H1 (cell line): ENCODE results near the gene TIGD6. TPM values are rescaled to one million over a fixed set of nuclear protein-coding genes. Genes with fewer than 3 reads are reported as not detected.

ENCODE experiments used
- CTCF ChIA-PET: fragments of 300-600 bp; sonication (Branson Sonifier 250); formaldehyde crosslinking; loops from one replicate; lab custom pipeline; 2021; ENCODE audit not compliant: partially characterized antibody; lab: Charles Lee
- POLR2A ChIA-PET: fragments of 300-600 bp; sonication (Branson Sonifier 250); formaldehyde crosslinking; loops from one replicate; lab custom pipeline; 2021; ENCODE audit warnings: inconsistent platforms; ENCODE audit not compliant: partially characterized antibody; lab: Charles Lee
- DNase-seq, 2 experiments: peaks; one replicate each; pipeline versions ENCODE4 v3.0.0 to v3.0.0-alpha.2; 2010 to 2022; ENCODE audit warnings: low spot score in 2 of 2, low read depth in 1 of 2, mixed read lengths in 1 of 2
- FAIRE-seq: peaks from 2 replicates; lab custom pipeline; 2011; peaks lifted over from hg19 to GRCh38; lab: Jason Lieb, UNC
- H2AFZ ChIP-seq: 2 replicates; pipeline ENCODE4 v1.8.1; 2012; ENCODE audit warnings: low read length, inconsistent platforms
- H2AK5ac ChIP-seq: 2 replicates; pipeline ENCODE4 v1.6.1; 2013; ENCODE audit warnings: low read depth, low read length
- H2BK120ac ChIP-seq: replicated peaks from 2 replicates; pipeline ENCODE3; 2013; ENCODE audit warnings: low read depth, low read length, inconsistent platforms
- H2BK12ac ChIP-seq: 2 replicates; pipeline ENCODE4 v1.6.1; 2013; ENCODE audit warnings: low read depth, low read length
- H2BK15ac ChIP-seq: 2 replicates; pipeline ENCODE4 v1.6.1; 2013; ENCODE audit warnings: low read length
- H2BK20ac ChIP-seq: 2 replicates; pipeline ENCODE4 v1.6.1; 2013; ENCODE audit warnings: low read length
- H2BK5ac ChIP-seq: 2 replicates; pipeline ENCODE4 v1.6.1; 2013; ENCODE audit warnings: low read depth, low read length
- H3K14ac ChIP-seq: 2 replicates; pipeline ENCODE4 v1.6.1; 2013; ENCODE audit warnings: inconsistent platforms; ENCODE audit not compliant: insufficient read length
- H3K18ac ChIP-seq: 2 replicates; pipeline ENCODE4 v1.6.1; 2013; ENCODE audit warnings: low read length; ENCODE audit errors: extremely low read depth
- H3K23ac ChIP-seq: 2 replicates; pipeline ENCODE4 v1.6.1; 2013; ENCODE audit warnings: inconsistent platforms; ENCODE audit not compliant: insufficient read length
- H3K23me2 ChIP-seq: 2 replicates; pipeline ENCODE4 v1.6.1; 2013; ENCODE audit warnings: low read depth, low read length
- H3K27ac ChIP-seq: 2 replicates; pipeline ENCODE4 v1.6.1; 2011; ENCODE audit warnings: low read depth, low read length, inconsistent platforms
- H3K27me3 ChIP-seq, 4 experiments: replicated peaks in 1 of 4; 1 replicate in 1 of 4; 2 replicates in 3 of 4; pipeline versions ENCODE4 v1.6.1 to v1.8.1; 2011 to 2013; ENCODE audit warnings: low read length in 3 of 4, mild to moderate bottlenecking in 3 of 4, inconsistent platforms in 2 of 4, mixed read lengths in 2 of 4, moderate library complexity in 1 of 4; ENCODE audit not compliant: control insufficient read depth in 3 of 4, insufficient read depth in 3 of 4; ENCODE audit errors: extremely low read depth in 1 of 4
- H3K36me3 ChIP-seq, 4 experiments: 2 replicates each; pipeline versions ENCODE4 v1.6.1 to v1.8.1; 2011 to 2013; ENCODE audit warnings: mild to moderate bottlenecking in 4 of 4, low read length in 3 of 4, moderate library complexity in 2 of 4, control low read depth in 1 of 4, inconsistent platforms in 1 of 4; ENCODE audit not compliant: insufficient read depth in 4 of 4, control insufficient read depth in 2 of 4
- H3K4ac ChIP-seq: replicated peaks from 2 replicates; pipeline ENCODE3; 2013; ENCODE audit warnings: low read length, low read depth, mixed read lengths, inconsistent platforms; ENCODE audit not compliant: insufficient read length
- H3K4me1 ChIP-seq, 4 experiments: replicated peaks in 1 of 4; 1 replicate in 1 of 4; 2 replicates in 3 of 4; pipeline versions ENCODE4 v1.6.1 to v1.8.1; 2011 to 2013; ENCODE audit warnings: low read length in 3 of 4, inconsistent platforms in 2 of 4, mixed read lengths in 1 of 4; ENCODE audit not compliant: insufficient read depth in 4 of 4, control insufficient read depth in 3 of 4
- H3K4me2 ChIP-seq, 2 experiments: 2 replicates each; pipeline versions ENCODE4 v1.6.1 to v1.8.1; 2011 to 2013; ENCODE audit warnings: low read depth in 2 of 2, low read length in 2 of 2, control low read depth in 1 of 2, inconsistent platforms in 1 of 2, mild to moderate bottlenecking in 1 of 2; ENCODE audit not compliant: insufficient read depth in 1 of 2
- H3K4me3 ChIP-seq, 4 experiments: fragments of 200-600, 300-600 bp in 1 of 4; sonication (generic), shearing (Covaris generic), sonication (Bioruptor Twin) in 1 of 4; 2 replicates each; pipeline versions ENCODE4 v1.5.1 to v1.8.1; 2011 to 2016; ENCODE audit warnings: low read length in 4 of 4, low read depth in 3 of 4, control low read depth in 2 of 4, inconsistent platforms in 2 of 4, mild to moderate bottlenecking in 2 of 4, mixed read lengths in 1 of 4, moderate library complexity in 1 of 4; ENCODE audit not compliant: insufficient read depth in 2 of 4; ENCODE audit errors: extremely low read depth in 1 of 4
- H3K56ac ChIP-seq: replicated peaks from 2 replicates; pipeline ENCODE3; 2013; ENCODE audit warnings: low read depth, mild to moderate bottlenecking, mixed read lengths, low read length, inconsistent platforms; ENCODE audit not compliant: insufficient read length
- H3K79me1 ChIP-seq: 2 replicates; pipeline ENCODE4 v1.6.1; 2013; ENCODE audit warnings: low read depth, low read length, control low read depth
- H3K79me2 ChIP-seq, 2 experiments: 2 replicates each; pipeline versions ENCODE4 v1.6.1 to v1.8.1; 2012 to 2013; ENCODE audit warnings: low read length in 2 of 2, mild to moderate bottlenecking in 2 of 2, inconsistent platforms in 1 of 2; ENCODE audit not compliant: insufficient read depth in 2 of 2, control insufficient read depth in 1 of 2
- H3K9ac ChIP-seq, 4 experiments: replicated peaks in 1 of 4; 1 replicate in 1 of 4; 2 replicates in 3 of 4; pipeline versions ENCODE4 v1.6.1 to v1.8.1; 2011 to 2013; ENCODE audit warnings: low read depth in 3 of 4, low read length in 3 of 4, control low read depth in 2 of 4, mild to moderate bottlenecking in 2 of 4, moderate library complexity in 2 of 4, inconsistent platforms in 1 of 4; ENCODE audit errors: extremely low read depth in 1 of 4
- H3K9me3 ChIP-seq, 2 experiments: 2 replicates each; pipeline versions ENCODE4 v1.6.1 to v1.8.1; 2012 to 2013; ENCODE audit warnings: mild to moderate bottlenecking in 2 of 2, moderate library complexity in 2 of 2, control low read depth in 1 of 2, inconsistent platforms in 1 of 2, low read depth in 1 of 2, low read length in 1 of 2, mixed read lengths in 1 of 2; ENCODE audit not compliant: insufficient read depth in 2 of 2
- H4K20me1 ChIP-seq, 2 experiments: replicated peaks in 1 of 2; 2 replicates each; pipeline versions ENCODE3 to v1.8.1; 2011 to 2013; ENCODE audit warnings: inconsistent platforms in 2 of 2, low read length in 2 of 2, mild to moderate bottlenecking in 1 of 2; ENCODE audit not compliant: insufficient read depth in 2 of 2, control insufficient read depth in 1 of 2
- H4K5ac ChIP-seq: 2 replicates; pipeline ENCODE4 v1.6.1; 2013; ENCODE audit warnings: low read length, low read depth, mixed read lengths, inconsistent platforms; ENCODE audit not compliant: insufficient read length
- H4K8ac ChIP-seq: 2 replicates; pipeline ENCODE4 v1.8.0; 2013; ENCODE audit warnings: mild to moderate bottlenecking, moderate library complexity, low read length, inconsistent platforms; ENCODE audit not compliant: insufficient read depth; ENCODE audit errors: extremely low read depth
- H4K91ac ChIP-seq: replicated peaks from 2 replicates; pipeline ENCODE3; 2013; ENCODE audit warnings: low read length, mixed read lengths, inconsistent platforms; ENCODE audit not compliant: insufficient read length
- BCL11A ChIP-seq, 2 experiments: IDR thresholded peaks; one replicate each; pipeline ENCODE4 v1.6.1; 2011; ENCODE audit warnings: low read depth in 2 of 2, low read length in 2 of 2, mild to moderate bottlenecking in 2 of 2
- BRCA1 ChIP-seq: IDR thresholded peaks from 2 replicates; pipeline ENCODE4 v1.6.1; 2012; ENCODE audit warnings: low read depth, low read length, improper control_type of control experiment
- CEBPB ChIP-seq: IDR thresholded peaks from 2 replicates; pipeline ENCODE4 v1.6.1; 2012; ENCODE audit warnings: low read depth, low read length
- CREB1 ChIP-seq: IDR thresholded peaks from 2 replicates; pipeline ENCODE4 v1.6.1; 2012; ENCODE audit warnings: inconsistent platforms
- KDM4A ChIP-seq: IDR thresholded peaks from one replicate; pipeline ENCODE4 v1.7.1; 2012; ENCODE audit warnings: low read depth, mild to moderate bottlenecking, moderate library complexity, low read length, inconsistent platforms; ENCODE audit not compliant: severe bottlenecking
- NANOG ChIP-seq: IDR thresholded peaks from 2 replicates; pipeline ENCODE4 v1.6.1; 2011; ENCODE audit warnings: low read length, low read depth, mild to moderate bottlenecking, inconsistent platforms; ENCODE audit not compliant: insufficient read depth, poor library complexity, severe bottlenecking
- PHF8 ChIP-seq: fragments of 200-600 bp; sonication (generic); conservative IDR thresholded peaks from 2 replicates; pipeline ENCODE4 v1.7.1; 2012; ENCODE audit warnings: low read depth, mild to moderate bottlenecking, inconsistent platforms, low read length, moderate library complexity
- RBBP5 ChIP-seq: IDR thresholded peaks from 2 replicates; pipeline ENCODE4 v1.7.1; 2012; ENCODE audit warnings: low read depth, mild to moderate bottlenecking, inconsistent platforms, low read length, moderate library complexity, borderline replicate concordance
- RFX5 ChIP-seq: IDR thresholded peaks from 2 replicates; pipeline ENCODE4 v1.6.1; 2011; ENCODE audit warnings: low read depth, low read length, improper control_type of control experiment, borderline replicate concordance
- SP2 ChIP-seq: IDR thresholded peaks from 2 replicates; pipeline ENCODE4 v1.6.1; 2012; ENCODE audit warnings: mild to moderate bottlenecking, low read length, inconsistent platforms
- TAF1 ChIP-seq: IDR thresholded peaks from 2 replicates; pipeline ENCODE4 v1.6.1; 2011; ENCODE audit warnings: mild to moderate bottlenecking, low read depth, low read length
- TAF7 ChIP-seq: optimal IDR thresholded peaks from 2 replicates; pipeline ENCODE3; 2011; ENCODE audit warnings: low read depth, mild to moderate bottlenecking, inconsistent platforms, low read length, moderate library complexity, borderline replicate concordance
- TBP ChIP-seq: IDR thresholded peaks from 2 replicates; pipeline ENCODE4 v1.6.1; 2011; ENCODE audit warnings: low read depth, low read length, improper control_type of control experiment
- ZNF274 ChIP-seq: IDR thresholded peaks from 2 replicates; pipeline ENCODE4 v1.7.0; 2012; ENCODE audit warnings: low read length, borderline replicate concordance; ENCODE audit errors: extremely low read depth
- polyA plus RNA-seq, 7 experiments: library from polyadenylated mRNA; depleted of rRNA in 3 of 7; stranded (reverse) in 5 of 7; unstranded in 2 of 7; fragments of >200 nt in 5 of 7; fragments of 200-250 nt in 2 of 7; gene quantifications; 1 replicate in 5 of 7; 2 replicates in 1 of 7; 4 replicates in 1 of 7; pipeline versions ENCODE4 v1.2.1 to v1.2.3, GENCODE V29; 2011 to 2013; ENCODE audit warnings: missing spikeins in 2 of 7, mixed read lengths in 2 of 7
- total RNA-seq: library from RNA; stranded (reverse); fragmentation: NEBNext Ultra II Directional; extraction: Animal tissue kit (Norgen Biotek cat#: 25700); gene quantifications from 2 replicates; pipeline ENCODE4 v1.2.1, GENCODE V29; 2021
- TF ChIP-seq, protein P1 (sequence below): IDR thresholded peaks from 2 replicates; pipeline ENCODE4 v1.6.1; 2011; ENCODE audit warnings: low read depth, mild to moderate bottlenecking, low read length; ENCODE audit not compliant: insufficient read depth

Gene TIGD6
- total and polyA plus RNA-seq, 2 of the 8 experiments (the other 6 are each of a cell fraction or from before 2014, with no cell fraction given) = 1.3 to 2.4 TPM

GRCh38 chr5:150044329-150044681 lies 43.9 kb upstream of the TIGD6 start:
- H3K14ac ChIP-seq = no peak overlapping the region
- H2BK20ac ChIP-seq = no peak overlapping the region
- no peak overlapping the region for H3K56ac ChIP-seq
- POLR2A ChIA-PET = interaction anchor here (1.2 to 1.4 kb wide), 2 partner anchors 9 to 367 kb away, joined by 3 to 6 read pairs; no protein-coding TSS in a partner anchor
- H3K4me1 ChIP-seq = no peaks in the 10 kb centered on the region
- peaks cover 0 to 5% of the 10 kb centered on the region in 2 experiments for H4K20me1 ChIP-seq
- H2BK120ac ChIP-seq = no peak overlapping the region
- peaks cover 27 to 73% (median 58%) of the 10 kb centered on the region in 4 experiments for H3K36me3 ChIP-seq
- H2AK5ac ChIP-seq = no peak overlapping the region
- H3K4ac ChIP-seq = no peak overlapping the region
- H3K79me1 ChIP-seq = no peaks in the 10 kb centered on the region
- FAIRE-seq = no peak
- no peak overlapping the region for H2AFZ ChIP-seq
- no peaks in the 10 kb centered on the region for H3K27me3 ChIP-seq
- CTCF ChIA-PET = interaction anchor here (0.8 to 2.3 kb wide), 12 partner anchors 8 to 402 kb away, joined by 3 to 8 read pairs (median 4); no protein-coding TSS in a partner anchor
- no peak overlapping the region for H4K91ac ChIP-seq
- H2BK5ac ChIP-seq = no peak overlapping the region
- H3K18ac ChIP-seq = no peak overlapping the region
- H2BK12ac ChIP-seq = no peak overlapping the region
- no peak overlapping the region for H3K9ac ChIP-seq
- H3K4me3 ChIP-seq = no peak overlapping the region
- no peak overlapping the region for H4K8ac ChIP-seq
- H3K23me2 ChIP-seq = no peaks in the 10 kb centered on the region
- no peaks in the 10 kb centered on the region for H3K9me3 ChIP-seq
- no peak overlapping the region for H3K4me2 ChIP-seq
- no peak overlapping the region for H3K23ac ChIP-seq
- no peak overlapping the region for H3K27ac ChIP-seq
- TF ChIP-seq NANOG (no peak), RFX5 (no peak), TBP (no peak), KDM4A (no peak), CEBPB (no peak), ZNF274 (no peak), BCL11A (IDR thresholded peaks at IDR 0.05; ENCODE audit: low read depth in 2 of 2, low read length in 2 of 2) (no peak), TAF7 (no peak), TAF1 (no peak), SP2 (no peak), CREB1 (no peak), BRCA1 (no peak), PHF8 (no peak), RBBP5 (no peak)
- TF ChIP-seq, protein P1, sequence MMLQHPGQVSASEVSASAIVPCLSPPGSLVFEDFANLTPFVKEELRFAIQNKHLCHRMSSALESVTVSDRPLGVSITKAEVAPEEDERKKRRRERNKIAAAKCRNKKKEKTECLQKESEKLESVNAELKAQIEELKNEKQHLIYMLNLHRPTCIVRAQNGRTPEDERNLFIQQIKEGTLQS = no peak
- TF ChIP-seq, all 59 proteins: peak for 0
- Histone ChIP-seq H2BK15ac (no peak overlapping the region), H4K5ac (no peak overlapping the region), H3K79me2 (no peaks in the 10 kb centered on the region)
- no peak for DNase-seq
